Measurements from ENCODE around the gene USP10. TPM values are rescaled to one million over a fixed set of nuclear protein-coding genes. Genes with fewer than 3 reads are reported as not detected.

Gene USP10
- polyA plus RNA-seq, 3 donors = 38.7 to 115 (median 90.9) TPM

GRCh38 chr16:84675884-84676283 is 23.9 kb upstream of the USP10 start:
- H3K4me1 Mint-ChIP-seq = peaks cover 27% of the 10 kb centered on the region
- peaks cover 2 to 3% of the 10 kb centered on the region in 2 donors for H3K36me3 Mint-ChIP-seq
- Histone ChIP-seq H3K4me2 (replicated peaks; ENCODE audit: extremely low read depth, low read length, poor library complexity, severe bottlenecking) (no peak overlapping the region), H3K4me3 (replicated peaks in 1 of 3; ENCODE audit: low read depth in 2 of 3, low read length in 3 of 3) (no peak overlapping the region), H3K36me3 (replicated peaks in 1 of 2; ENCODE audit: control insufficient read depth in 1 of 2, insufficient read depth in 2 of 2, low read length in 2 of 2) (no peaks in the 10 kb centered on the region), H3K9ac (ENCODE audit: insufficient read depth, low read length, poor library complexity, severe bottlenecking) (no peak overlapping the region), H3K79me2 (ENCODE audit: insufficient read depth, low read length) (no peaks in the 10 kb centered on the region), H4K20me1 (ENCODE audit: insufficient read depth, low read length) (no peaks in the 10 kb centered on the region), H3K4me1 (ENCODE audit: control insufficient read depth in 1 of 2, insufficient read depth in 2 of 2, low read length in 2 of 2) (peaks cover 8 to 28% of the 10 kb centered on the region in 2 donors), H2AFZ (ENCODE audit: insufficient read depth, low read depth, low read length, poor library complexity, severe bottlenecking) (no peak overlapping the region), H3K27ac (ENCODE audit: low read depth in 1 of 2, low read length in 2 of 2) (no peak overlapping the region), H3K9me3 (replicated peaks in 1 of 2; ENCODE audit: control insufficient read depth in 1 of 2, insufficient read depth in 1 of 2, low read length in 2 of 2) (no peaks in the 10 kb centered on the region), H3K27me3 (ENCODE audit: control insufficient read depth in 2 of 2, insufficient read depth in 2 of 2, low read length in 2 of 2) (no peaks in the 10 kb centered on the region)
- no peak overlapping the region for H3K27ac Mint-ChIP-seq
- H3K4me3 Mint-ChIP-seq = no peak overlapping the region
- TF ChIP-seq, protein P1, sequence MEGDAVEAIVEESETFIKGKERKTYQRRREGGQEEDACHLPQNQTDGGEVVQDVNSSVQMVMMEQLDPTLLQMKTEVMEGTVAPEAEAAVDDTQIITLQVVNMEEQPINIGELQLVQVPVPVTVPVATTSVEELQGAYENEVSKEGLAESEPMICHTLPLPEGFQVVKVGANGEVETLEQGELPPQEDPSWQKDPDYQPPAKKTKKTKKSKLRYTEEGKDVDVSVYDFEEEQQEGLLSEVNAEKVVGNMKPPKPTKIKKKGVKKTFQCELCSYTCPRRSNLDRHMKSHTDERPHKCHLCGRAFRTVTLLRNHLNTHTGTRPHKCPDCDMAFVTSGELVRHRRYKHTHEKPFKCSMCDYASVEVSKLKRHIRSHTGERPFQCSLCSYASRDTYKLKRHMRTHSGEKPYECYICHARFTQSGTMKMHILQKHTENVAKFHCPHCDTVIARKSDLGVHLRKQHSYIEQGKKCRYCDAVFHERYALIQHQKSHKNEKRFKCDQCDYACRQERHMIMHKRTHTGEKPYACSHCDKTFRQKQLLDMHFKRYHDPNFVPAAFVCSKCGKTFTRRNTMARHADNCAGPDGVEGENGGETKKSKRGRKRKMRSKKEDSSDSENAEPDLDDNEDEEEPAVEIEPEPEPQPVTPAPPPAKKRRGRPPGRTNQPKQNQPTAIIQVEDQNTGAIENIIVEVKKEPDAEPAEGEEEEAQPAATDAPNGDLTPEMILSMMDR (IDR thresholded peaks at IDR 0.05) = no peak
- 92% methylated on average over 1 of the region's 2 CpGs for WGBS (ENCODE audit: insufficient coverage)
- H3K27me3 Mint-ChIP-seq (ENCODE audit: low read depth in 3 of 3) = peaks cover 2 to 10% (median 3%) of the 10 kb centered on the region in 3 donors
- no peak for DNase-seq
- H3K9me3 Mint-ChIP-seq = no peaks in the 10 kb centered on the region
- intact Hi-C loops (cut with micrococcal nuclease) = loop anchor here in 1 of 2 donors (10.0 kb wide), 1 partner anchor 299 kb away; no protein-coding TSS in a partner anchor

DNA sequence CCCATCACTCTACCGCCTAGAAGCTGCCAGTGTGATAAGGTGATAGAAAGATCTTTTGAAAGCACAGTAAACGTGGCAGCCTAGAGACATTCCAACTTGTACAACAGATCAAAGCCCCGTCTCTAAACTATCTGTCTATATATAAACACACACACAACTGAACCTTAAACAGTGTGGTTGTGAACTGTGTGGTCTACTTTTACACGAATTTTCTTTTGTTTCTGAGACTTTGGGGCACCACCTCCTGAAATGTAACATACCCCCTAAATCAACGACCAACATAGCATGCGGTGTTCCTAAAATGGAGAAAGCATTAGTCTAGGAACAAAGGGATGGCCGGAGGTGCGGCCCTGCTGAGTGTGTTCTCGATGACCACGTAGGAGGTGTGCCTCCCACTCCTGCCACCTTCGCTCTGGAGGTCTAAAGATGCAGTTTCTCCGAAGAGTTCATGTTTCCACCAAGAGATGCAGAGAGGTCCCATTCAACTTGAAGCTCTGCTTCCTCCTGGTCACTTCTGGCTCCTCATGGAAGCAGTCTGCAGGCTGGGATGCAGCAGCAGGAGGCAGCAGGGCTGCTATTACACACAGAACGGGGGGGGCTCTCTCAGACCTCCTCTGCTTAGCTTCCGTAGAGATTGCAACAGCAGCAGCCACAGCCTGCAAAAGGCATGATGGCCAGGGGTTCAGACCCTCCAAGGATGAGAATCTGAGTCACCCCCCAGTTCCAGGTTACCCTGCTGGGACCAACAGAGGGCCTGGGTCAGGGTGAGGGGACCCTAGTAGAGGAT is 22.6 kb upstream of the USP10 start:
- intact Hi-C loops (cut with micrococcal nuclease) = loop anchor here in 1 of 2 donors (10.0 kb wide), 1 partner anchor 298 kb away; no protein-coding TSS in a partner anchor
- Histone ChIP-seq H3K4me2 (replicated peaks; ENCODE audit: extremely low read depth, low read length, poor library complexity, severe bottlenecking) (no peak overlapping the region), H3K27ac (ENCODE audit: low read depth in 1 of 2, low read length in 2 of 2) (no peak overlapping the region), H4K20me1 (ENCODE audit: insufficient read depth, low read length) (no peaks in the 10 kb centered on the region), H3K4me3 (replicated peaks in 1 of 3; ENCODE audit: low read depth in 2 of 3, low read length in 3 of 3) (no peak overlapping the region), H2AFZ (ENCODE audit: insufficient read depth, low read depth, low read length, poor library complexity, severe bottlenecking) (no peak overlapping the region), H3K9me3 (replicated peaks in 1 of 2; ENCODE audit: control insufficient read depth in 1 of 2, insufficient read depth in 1 of 2, low read length in 2 of 2) (no peaks in the 10 kb centered on the region), H3K79me2 (ENCODE audit: insufficient read depth, low read length) (no peaks in the 10 kb centered on the region), H3K36me3 (replicated peaks in 1 of 2; ENCODE audit: control insufficient read depth in 1 of 2, insufficient read depth in 2 of 2, low read length in 2 of 2) (no peaks in the 10 kb centered on the region), H3K4me1 (ENCODE audit: control insufficient read depth in 1 of 2, insufficient read depth in 2 of 2, low read length in 2 of 2) (peaks cover 8 to 28% of the 10 kb centered on the region in 2 donors), H3K9ac (ENCODE audit: insufficient read depth, low read length, poor library complexity, severe bottlenecking) (no peak overlapping the region), H3K27me3 (ENCODE audit: control insufficient read depth in 2 of 2, insufficient read depth in 2 of 2, low read length in 2 of 2) (no peaks in the 10 kb centered on the region)
- TF ChIP-seq, protein P1 (IDR thresholded peaks at IDR 0.05) = no peak
- H3K27me3 Mint-ChIP-seq (ENCODE audit: low read depth in 3 of 3) = peaks cover 2 to 5% (median 3%) of the 10 kb centered on the region in 3 donors
- no peaks in the 10 kb centered on the region for H3K9me3 Mint-ChIP-seq
- H3K4me1 Mint-ChIP-seq = peaks cover 25% of the 10 kb centered on the region
- H3K36me3 Mint-ChIP-seq = peaks cover 0 to 3% of the 10 kb centered on the region in 2 donors
- DNase-seq = no peak
- 75% methylated on average over 8 of the region's 14 CpGs for WGBS (ENCODE audit: insufficient coverage)
- H3K4me3 Mint-ChIP-seq = no peak overlapping the region
- H3K27ac Mint-ChIP-seq = no peak overlapping the region
